Liver (tissue), 9 donors: ENCODE data around the gene PDCD2L. TPM values are rescaled to one million over a fixed set of nuclear protein-coding genes. Genes with fewer than 3 reads are reported as not detected.
A peak's percentile ranks its signal among the peaks of the same experiment; 100 is the strongest.

Source experiments
- DNase-seq: peaks from one replicate; pipeline ENCODE4 v3.0.0-alpha.2; 2017; ENCODE audit warnings: low spot score
- H3K27ac ChIP-seq, 2 donors: one replicate each; pipeline ENCODE4 v1.7.0; 2013; ENCODE audit warnings: inconsistent platforms in 2 of 2, low read length in 2 of 2, control low read depth in 1 of 2, low read depth in 1 of 2, mild to moderate bottlenecking in 1 of 2
- H3K27me3 ChIP-seq, 4 donors: one replicate each; pipeline versions ENCODE4 v1.6.1 to v1.7.0; 2013; ENCODE audit warnings: low read length in 3 of 4, inconsistent platforms in 1 of 4, mild to moderate bottlenecking in 1 of 4, moderate library complexity in 1 of 4; ENCODE audit not compliant: control insufficient read depth in 4 of 4, insufficient read depth in 4 of 4
- H3K36me3 ChIP-seq, 4 donors: one replicate each; pipeline versions ENCODE4 v1.6.1 to v1.7.0; 2013; ENCODE audit warnings: low read length in 3 of 4, mild to moderate bottlenecking in 3 of 4, low read depth in 1 of 4, moderate library complexity in 1 of 4; ENCODE audit not compliant: control insufficient read depth in 4 of 4, insufficient read depth in 3 of 4
- H3K4me1 ChIP-seq, 4 donors: one replicate each; pipeline versions ENCODE4 v1.6.1 to v1.7.0; 2013; ENCODE audit warnings: low read length in 3 of 4, mild to moderate bottlenecking in 3 of 4, moderate library complexity in 1 of 4; ENCODE audit not compliant: control insufficient read depth in 4 of 4, insufficient read depth in 4 of 4
- H3K4me3 ChIP-seq, 3 donors: one replicate each; pipeline versions ENCODE4 v1.6.1 to v1.7.0; 2013; ENCODE audit warnings: low read length in 3 of 3, control low read depth in 1 of 3, low read depth in 1 of 3, mild to moderate bottlenecking in 1 of 3
- H3K9ac ChIP-seq, 2 donors: one replicate each; pipeline ENCODE4 v1.7.0; 2013; ENCODE audit warnings: low read length in 2 of 2, mild to moderate bottlenecking in 2 of 2, moderate library complexity in 2 of 2, control low read depth in 1 of 2, low read depth in 1 of 2
- H3K9me3 ChIP-seq, 4 donors: one replicate each; pipeline versions ENCODE4 v1.6.1 to v1.7.0; 2013; ENCODE audit warnings: low read length in 3 of 4; ENCODE audit not compliant: control insufficient read depth in 4 of 4
- CTCF ChIP-seq: fragments of 150-350 bp; IDR thresholded peaks from 2 replicates; pipeline ENCODE4 v1.5.1; 2017; ENCODE audit warnings: improper control_type of control experiment, low read depth, low read length; ENCODE audit not compliant: missing input control
- EGR1 ChIP-seq, 2 donors: IDR thresholded peaks; 2 replicates each; pipeline ENCODE4 v1.6.1; 2016 to 2018; ENCODE audit warnings: antibody characterized with exemption in 2 of 2, low read depth in 2 of 2
- FOXA1 ChIP-seq: IDR thresholded peaks from 2 replicates; pipeline ENCODE4 v1.6.1; 2016; ENCODE audit warnings: antibody characterized with exemption
- FOXA2 ChIP-seq: IDR thresholded peaks from 2 replicates; pipeline ENCODE4 v1.6.1; 2016; ENCODE audit warnings: antibody characterized with exemption
- GABPA ChIP-seq, 2 donors: IDR thresholded peaks in 1 of 2; conservative IDR thresholded peaks in 1 of 2; 2 replicates each; pipeline ENCODE4 v1.6.1; 2016; ENCODE audit warnings: antibody characterized with exemption in 2 of 2, mild to moderate bottlenecking in 1 of 2, moderate library complexity in 1 of 2
- HNF4A ChIP-seq, 2 donors: conservative IDR thresholded peaks; 2 replicates each; pipeline ENCODE4 v1.6.1; 2016; ENCODE audit warnings: antibody characterized with exemption in 2 of 2, mild to moderate bottlenecking in 2 of 2
- HNF4G ChIP-seq: IDR thresholded peaks from 2 replicates; pipeline ENCODE4 v1.6.1; 2016; ENCODE audit warnings: antibody characterized with exemption
- JUND ChIP-seq, 2 donors: IDR thresholded peaks; 2 replicates each; pipeline ENCODE4 v1.6.1; 2016; ENCODE audit warnings: antibody characterized with exemption in 2 of 2
- NR2F2 ChIP-seq: IDR thresholded peaks from 2 replicates; pipeline ENCODE4 v1.6.1; 2016; ENCODE audit warnings: antibody characterized with exemption
- RAD21 ChIP-seq, 2 donors: IDR thresholded peaks; 2 replicates each; pipeline ENCODE4 v1.6.1; 2016; ENCODE audit warnings: antibody characterized with exemption in 2 of 2, mild to moderate bottlenecking in 2 of 2
- REST ChIP-seq: IDR thresholded peaks from 2 replicates; pipeline ENCODE4 v1.6.1; 2016; ENCODE audit warnings: antibody characterized with exemption, mild to moderate bottlenecking
- RXRA ChIP-seq, 2 donors: IDR thresholded peaks; 2 replicates each; pipeline ENCODE4 v1.6.1; 2017 to 2018; ENCODE audit warnings: antibody characterized with exemption in 2 of 2, mild to moderate bottlenecking in 1 of 2
- SP1 ChIP-seq: IDR thresholded peaks from 2 replicates; pipeline ENCODE4 v1.6.1; 2018; ENCODE audit warnings: antibody characterized with exemption, mild to moderate bottlenecking
- TAF1 ChIP-seq: conservative IDR thresholded peaks from 2 replicates; pipeline ENCODE4 v1.6.1; 2016; ENCODE audit warnings: antibody characterized with exemption, mild to moderate bottlenecking
- ZBTB33 ChIP-seq: IDR thresholded peaks from 2 replicates; pipeline ENCODE4 v1.6.1; 2016; ENCODE audit warnings: antibody characterized with exemption
- WGBS: extraction: QIAGEN DNeasy Blood & Tissue Kit; methylation state at CpG from one replicate; pipeline ENCODE4 v1.1.7; 2013; 5-methylcytosine and 5-hydroxymethylcytosine counted together
- polyA plus RNA-seq, 2 donors: library from polyadenylated mRNA; stranded (reverse) in 1 of 2; unstranded in 1 of 2; fragments of 200-250 nt in 1 of 2; fragments of >200 nt in 1 of 2; fragmentation: Nextera tagmentation in 1 of 2; extraction: Ambion mirVana in 1 of 2; gene quantifications; one replicate each; pipeline versions ENCODE4 v1.2.1 to v1.2.3, GENCODE V29; 2013 to 2015
- total RNA-seq, 2 donors: library from RNA; depleted of rRNA; stranded (reverse); fragments of >200 nt; gene quantifications; one replicate each; pipeline ENCODE4 v1.2.3, GENCODE V29; 2014
- donor health status: healthy.
- donor health status: healthy.
- donor health status: healthy.
- donor health status: healthy.
- donor health status: healthy.

The PDCD2L gene
- total and polyA plus RNA-seq, 4 donors, result 3.8 to 7.6 (median 5.1) TPM

- TF ChIP-seq ZBTB33 (no peak), RAD21 (IDR thresholded peaks at IDR 0.05) (no peak), NR2F2 (no peak), CTCF (no peak), SP1 (no peak), HNF4A (conservative IDR thresholded peaks at IDR 0.05) (no peak), GABPA (IDR thresholded peaks at IDR 0.05 in 1 of 2, conservative IDR thresholded peaks at IDR 0.05 in 1 of 2) (no peak)
Observed at GRCh38 chr19:34402074-34402600, 2.1 kb upstream of the PDCD2L start (continued).

GRCh38 chr19:34403784-34404108 is 453 bp upstream of the PDCD2L start:
- peak overlapping the region in 1 of 2 donors; percentile 32 for H3K27ac ChIP-seq
- peak overlapping the region in 1 of 2 donors; percentile 32 for H3K9ac ChIP-seq
- H3K36me3 ChIP-seq, result peaks cover 14 to 18% (median 17%) of the 10 kb centered on the region in 4 donors
- TF ChIP-seq HNF4G (no peak), RXRA (IDR thresholded peaks at IDR 0.05) (no peak), ZBTB33 (no peak), EGR1 (IDR thresholded peaks at IDR 0.05; ENCODE audit: low read depth in 2 of 2) (no peak), GABPA (IDR thresholded peaks at IDR 0.05 in 1 of 2, conservative IDR thresholded peaks at IDR 0.05 in 1 of 2) (no peak), TAF1 (no peak), NR2F2 (no peak), JUND (IDR thresholded peaks at IDR 0.05) (no peak), FOXA1 (no peak)
- no peaks in the 10 kb centered on the region for H3K9me3 ChIP-seq
- peaks cover 0 to 3% (median 2%) of the 10 kb centered on the region in 4 donors for H3K4me1 ChIP-seq
- H3K27me3 ChIP-seq, result no peaks in the 10 kb centered on the region
- no peak for DNase-seq
- WGBS, result 28% methylated on average over 6 of the region's 6 CpGs
- H3K4me3 ChIP-seq, result peak overlapping the region; percentile 76 to 91 (median 84)

GRCh38 chr19:34405892-34406660 is 1.9 kb downstream of the PDCD2L start:
- no peak for TF ChIP-seq FOXA2
- no peak for TF ChIP-seq REST
- TF ChIP-seq SP1, result no peak
- H3K27ac ChIP-seq, result no peak overlapping the region
- no peak overlapping the region for H3K4me3 ChIP-seq
- H3K9ac ChIP-seq, result no peak overlapping the region
- no peaks in the 10 kb centered on the region for H3K27me3 ChIP-seq
- 89% methylated on average over 13 of the region's 13 CpGs for WGBS
- H3K9me3 ChIP-seq, result no peaks in the 10 kb centered on the region
- DNase-seq, result no peak
- H3K4me1 ChIP-seq, result peaks cover 0 to 3% (median 2%) of the 10 kb centered on the region in 4 donors
- H3K36me3 ChIP-seq, result peaks cover 2 to 7% (median 3%) of the 10 kb centered on the region in 4 donors
